ENCODE data around the gene AEBP1.

Gene AEBP1

DNA sequence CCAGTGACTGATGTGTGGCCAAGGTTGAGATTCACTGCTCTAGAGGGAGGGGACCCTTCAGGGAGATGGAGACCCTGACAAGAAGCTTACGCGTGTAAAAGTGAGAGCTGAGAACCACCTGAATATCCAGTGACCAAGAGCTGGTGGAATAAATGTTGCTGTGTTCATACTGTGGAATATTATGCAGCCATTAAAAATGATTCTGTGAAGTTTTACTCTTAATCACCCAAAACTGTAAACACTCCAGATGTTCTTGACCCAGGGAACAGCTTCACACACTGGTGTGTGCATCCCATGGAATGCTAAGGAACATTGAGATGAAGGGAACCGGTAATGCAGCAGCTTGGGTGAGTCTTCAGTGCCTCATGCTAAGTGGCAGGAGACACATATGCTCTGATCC, 17.5 kb upstream of the AEBP1 start:
- no peak for FAIRE-seq

DNA sequence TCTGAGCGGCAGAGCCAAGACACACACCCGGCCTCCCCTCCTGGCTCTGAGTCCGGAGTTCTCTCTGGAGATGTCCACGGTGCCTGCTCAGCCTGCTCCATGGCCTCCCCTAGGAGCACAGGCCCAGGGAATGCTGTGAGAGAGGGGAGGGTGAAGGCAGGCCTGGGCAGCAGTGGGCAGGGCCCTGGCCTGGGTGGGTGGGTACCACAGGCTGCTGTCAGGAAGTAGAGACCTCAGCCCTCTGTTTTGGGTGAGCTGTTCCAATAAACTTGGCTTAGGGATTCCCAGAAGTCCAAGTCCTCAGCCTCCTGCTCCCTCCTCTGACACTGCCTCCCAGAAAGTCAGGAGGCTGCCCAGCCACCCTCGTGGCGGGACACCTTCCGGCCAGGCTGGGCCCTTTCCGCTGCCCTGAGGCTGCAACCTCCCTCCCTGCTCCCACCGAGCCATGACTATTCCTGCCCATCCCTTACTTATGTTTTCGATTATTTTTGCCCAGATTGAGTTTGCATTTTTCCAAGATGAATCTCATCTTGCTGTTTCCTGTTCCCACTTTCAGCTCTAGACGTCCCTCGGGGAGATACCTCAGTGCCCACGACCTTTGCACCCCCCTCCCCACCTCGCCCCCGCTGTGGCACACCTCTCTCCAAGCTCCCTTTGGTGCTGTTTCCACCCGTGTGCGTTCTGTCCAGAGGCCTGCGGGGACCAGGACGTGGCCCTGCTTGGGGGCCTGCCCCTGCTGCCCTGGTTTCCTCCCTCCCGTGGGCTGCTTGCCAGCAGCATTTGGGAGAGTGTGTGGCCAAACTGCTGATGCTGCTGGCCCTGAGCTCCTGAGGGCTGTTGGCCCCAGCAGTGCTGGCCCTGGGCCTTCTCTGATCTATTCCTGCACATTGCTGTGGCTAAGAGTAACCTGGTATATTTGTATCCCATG, 16.0 kb upstream of the AEBP1 start:
- no peak for FAIRE-seq

DNA sequence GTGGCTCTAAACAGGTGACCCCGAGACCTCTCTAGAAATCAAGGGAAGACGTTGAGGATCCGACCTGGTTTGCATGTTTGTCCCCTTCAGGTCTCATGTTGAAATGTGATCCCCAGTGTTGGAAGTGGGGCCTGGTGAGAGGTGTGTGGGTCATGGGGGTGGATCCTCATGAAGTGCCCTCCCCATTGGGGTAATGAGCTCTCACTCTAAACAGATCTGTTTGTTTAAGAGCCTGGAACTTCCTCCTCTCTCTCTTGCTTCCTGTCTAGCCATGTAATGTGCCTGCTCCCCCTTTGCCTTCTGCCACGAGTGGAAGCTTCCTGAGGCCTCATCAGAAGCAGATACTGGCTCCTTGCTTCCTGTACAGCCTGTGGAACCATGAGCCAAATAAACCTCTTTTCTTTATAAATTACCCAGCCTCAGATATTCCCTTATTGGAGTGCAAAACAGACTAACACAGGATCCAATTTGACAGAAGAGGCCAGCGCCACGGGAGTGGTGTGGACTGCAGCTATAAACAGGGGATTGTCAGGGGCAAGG, 11.0 kb upstream of the AEBP1 start:
- no peak for FAIRE-seq

DNA sequence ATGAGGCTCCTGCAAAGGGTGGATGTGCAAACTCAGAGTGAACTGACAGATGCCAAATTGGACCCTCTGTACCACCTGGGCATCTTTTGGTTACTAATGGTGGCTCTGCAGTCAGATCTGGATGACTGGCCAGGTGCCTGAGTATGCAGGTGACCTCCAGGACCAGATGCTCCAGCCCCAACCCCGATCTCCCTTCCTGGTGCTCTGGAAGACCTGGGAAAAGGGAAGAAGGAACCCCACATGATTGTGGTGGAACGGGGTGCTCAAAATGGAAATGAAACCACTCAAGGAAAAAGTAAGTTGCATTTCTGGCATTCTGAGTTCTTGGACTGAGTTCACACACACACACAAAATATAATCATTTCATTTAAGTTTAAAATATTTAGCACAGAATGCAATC, 9.8 kb upstream of the AEBP1 start:
- FAIRE-seq = no peak

DNA sequence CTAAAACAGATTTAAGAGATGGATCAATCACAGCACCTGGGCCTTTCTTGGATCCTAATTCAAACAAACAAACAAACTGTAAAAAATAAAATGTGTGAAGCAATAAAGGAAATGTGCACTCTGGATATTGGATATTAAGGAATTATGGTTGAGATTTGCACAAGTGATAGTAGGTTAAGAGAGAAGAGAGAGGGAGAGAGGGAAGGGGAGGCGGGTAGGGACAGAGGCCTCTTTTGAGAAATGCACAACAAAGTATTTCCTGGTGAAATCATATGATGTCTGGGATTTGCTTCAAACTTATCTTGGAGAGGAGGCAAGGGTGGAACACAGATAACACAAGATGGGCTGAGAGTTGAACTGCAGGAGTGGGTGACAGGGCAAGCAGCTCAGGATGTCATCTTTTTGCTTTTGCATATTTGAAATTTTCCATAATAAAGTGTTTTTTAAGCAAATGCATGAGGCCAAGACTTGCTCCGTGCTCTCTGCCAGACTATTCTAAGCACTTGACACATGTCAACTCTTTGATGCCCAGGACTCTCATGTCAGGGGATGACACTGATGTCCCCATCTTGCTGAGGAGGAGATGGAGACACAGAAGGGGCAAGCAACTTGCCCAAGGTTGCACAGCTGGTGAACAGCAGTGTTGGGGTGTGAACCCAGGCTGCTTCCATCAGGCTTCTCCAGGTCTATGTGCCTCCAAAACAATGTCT, 9.1 kb upstream of the AEBP1 start:
- FAIRE-seq = no peak

DNA sequence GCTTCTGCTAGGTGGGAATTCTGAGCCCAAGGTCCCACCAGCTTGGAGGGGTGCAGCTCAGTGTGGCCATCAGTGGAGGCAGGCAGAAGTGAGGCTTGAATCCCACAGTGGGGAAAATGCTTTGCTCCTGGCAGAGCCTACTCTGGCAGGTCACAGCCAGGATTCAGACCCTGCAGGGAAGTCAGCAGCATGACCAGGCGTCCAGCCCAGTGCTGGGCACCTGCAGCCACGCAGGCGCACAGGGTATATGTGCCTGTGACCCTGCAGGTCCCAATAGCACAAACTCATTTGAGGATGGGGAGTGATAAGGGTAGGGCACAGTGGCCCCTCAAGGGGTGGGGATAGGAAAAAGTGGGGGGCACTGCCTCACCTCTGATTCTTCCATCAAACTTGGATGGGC, 8.4 kb upstream of the AEBP1 start:
- FAIRE-seq = no peak

DNA sequence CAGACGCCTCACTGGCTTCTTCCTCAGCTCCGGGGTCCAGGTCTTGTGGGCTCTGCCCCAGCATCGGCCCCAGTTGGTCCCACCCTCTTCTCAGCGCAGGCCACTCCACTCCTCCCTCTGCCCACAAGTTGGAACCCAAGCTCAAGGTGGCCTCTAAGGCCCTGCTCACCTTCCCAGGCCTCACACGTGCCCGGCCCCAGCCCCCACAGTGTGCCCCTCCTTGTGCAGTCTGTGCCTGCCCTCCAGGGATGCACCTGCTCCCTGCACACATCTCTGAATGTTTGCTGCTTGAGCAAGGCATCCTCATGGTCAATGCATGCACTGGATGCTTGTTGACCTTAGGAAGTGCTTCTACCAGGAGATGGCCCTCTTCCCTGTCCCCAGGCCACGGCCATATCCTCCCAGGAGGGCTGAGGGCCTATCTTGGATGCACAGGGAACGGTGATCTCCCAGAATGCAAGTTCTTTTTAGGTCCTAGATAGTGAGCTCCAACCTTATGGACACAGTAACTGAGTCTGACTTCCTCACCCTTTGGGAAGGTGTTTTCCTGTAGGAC, 7.7 kb upstream of the AEBP1 start:
- no peak for FAIRE-seq

DNA sequence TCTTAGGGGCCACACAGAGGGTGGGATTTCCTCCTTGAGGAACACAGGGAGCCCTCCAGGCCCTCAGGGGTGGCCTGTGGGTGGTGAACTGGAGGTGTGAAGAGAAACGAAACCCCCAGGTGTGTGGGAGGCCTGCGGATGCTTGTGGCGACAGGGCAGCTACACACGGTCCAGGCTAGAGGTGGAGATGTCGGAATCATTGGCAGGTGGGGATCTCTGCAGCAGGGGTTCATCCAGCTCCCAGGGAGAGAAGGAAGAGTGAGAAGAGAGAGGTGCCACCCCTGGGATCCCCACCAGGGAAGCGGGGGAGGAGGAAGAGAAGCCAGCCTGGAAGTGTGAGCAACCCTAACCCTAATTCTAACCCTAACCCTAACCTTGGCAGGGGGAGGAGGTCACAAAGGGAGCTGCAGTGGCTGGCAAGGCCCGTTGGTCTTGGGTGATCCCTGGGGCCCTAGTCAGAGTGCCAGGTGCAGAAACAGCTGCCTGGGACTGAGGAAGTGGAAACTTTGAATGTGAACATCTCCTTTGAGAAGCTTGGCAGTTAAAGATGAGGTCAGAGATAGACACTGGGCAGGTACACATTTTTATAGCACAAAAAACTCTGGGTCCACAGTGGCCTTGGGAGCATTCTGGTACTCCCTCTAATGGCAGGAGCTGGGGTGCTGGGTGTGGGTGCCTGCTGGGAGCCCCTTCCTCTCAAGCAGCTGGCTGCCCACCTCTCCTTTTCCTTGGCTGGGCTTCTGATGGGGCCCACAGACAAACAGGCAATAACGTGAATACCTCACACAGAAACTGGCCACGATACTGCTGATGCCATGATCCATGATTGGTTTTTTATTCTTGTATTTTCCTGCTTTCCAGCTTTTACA, 6.8 kb upstream of the AEBP1 start:
- FAIRE-seq = no peak

DNA sequence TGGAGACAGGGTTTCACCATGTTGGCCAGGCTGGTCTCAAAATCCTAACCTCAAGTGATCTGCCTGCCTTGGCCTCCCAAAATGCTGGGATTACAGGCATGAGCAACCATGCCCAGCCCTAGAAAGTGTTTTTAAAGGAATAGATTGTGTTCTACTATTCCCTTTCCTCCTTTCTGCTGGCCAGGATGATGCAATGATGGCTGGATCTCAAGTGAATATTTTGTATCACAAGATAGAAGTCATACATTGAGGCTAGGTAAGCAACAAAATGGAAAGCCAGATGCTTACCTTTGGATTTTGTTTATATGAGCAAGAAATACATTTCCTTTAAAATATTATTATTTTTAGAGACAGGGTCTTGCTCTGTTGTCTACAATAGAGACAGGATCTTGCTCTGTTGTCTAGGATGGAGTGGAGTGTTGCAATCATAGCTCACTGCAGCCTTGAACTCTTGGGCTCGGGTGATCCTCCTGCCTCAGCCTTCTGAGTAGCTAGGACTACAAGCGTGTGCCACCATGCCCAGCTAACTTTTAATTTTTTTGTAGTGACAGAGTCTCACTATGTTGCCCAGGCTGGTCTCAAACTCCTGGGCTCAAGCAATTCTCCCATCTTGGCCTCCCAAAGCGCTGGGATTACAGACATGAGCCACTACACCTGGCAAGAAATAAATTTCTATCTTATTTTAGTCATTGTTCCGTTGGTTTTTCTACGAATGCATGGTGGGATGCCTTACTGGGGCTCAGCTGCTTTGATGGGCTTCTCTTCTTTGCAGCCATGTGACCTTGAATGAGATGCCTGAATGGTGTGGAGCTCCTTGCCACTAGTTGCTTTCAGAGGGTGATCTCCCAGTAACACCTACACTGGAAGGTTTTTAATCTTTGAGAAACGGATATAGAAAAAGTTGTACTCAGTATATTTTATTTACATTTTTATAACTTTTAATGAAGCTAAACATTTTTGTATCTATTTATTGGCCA, 5.8 kb upstream of the AEBP1 start:
- FAIRE-seq = no peak

DNA sequence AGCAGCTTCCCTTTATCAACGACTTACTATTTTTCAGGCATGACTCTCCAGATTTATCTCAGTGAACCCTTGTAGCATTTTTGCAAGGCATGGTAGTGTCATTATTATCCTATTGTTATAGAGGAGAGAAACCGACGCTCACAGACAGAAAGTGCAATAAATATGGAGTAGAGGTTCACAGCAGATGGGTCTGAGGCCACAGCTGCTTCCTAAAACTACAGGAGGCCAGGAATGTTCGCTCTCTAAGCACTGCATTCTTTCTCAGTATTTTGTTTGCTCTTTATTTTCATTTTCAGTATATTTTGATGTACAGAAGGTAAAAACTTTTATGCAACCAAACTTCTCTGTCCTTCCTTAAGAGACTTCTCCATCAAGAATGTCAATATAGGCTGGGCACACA, 4.5 kb upstream of the AEBP1 start:
- no peak for FAIRE-seq

DNA sequence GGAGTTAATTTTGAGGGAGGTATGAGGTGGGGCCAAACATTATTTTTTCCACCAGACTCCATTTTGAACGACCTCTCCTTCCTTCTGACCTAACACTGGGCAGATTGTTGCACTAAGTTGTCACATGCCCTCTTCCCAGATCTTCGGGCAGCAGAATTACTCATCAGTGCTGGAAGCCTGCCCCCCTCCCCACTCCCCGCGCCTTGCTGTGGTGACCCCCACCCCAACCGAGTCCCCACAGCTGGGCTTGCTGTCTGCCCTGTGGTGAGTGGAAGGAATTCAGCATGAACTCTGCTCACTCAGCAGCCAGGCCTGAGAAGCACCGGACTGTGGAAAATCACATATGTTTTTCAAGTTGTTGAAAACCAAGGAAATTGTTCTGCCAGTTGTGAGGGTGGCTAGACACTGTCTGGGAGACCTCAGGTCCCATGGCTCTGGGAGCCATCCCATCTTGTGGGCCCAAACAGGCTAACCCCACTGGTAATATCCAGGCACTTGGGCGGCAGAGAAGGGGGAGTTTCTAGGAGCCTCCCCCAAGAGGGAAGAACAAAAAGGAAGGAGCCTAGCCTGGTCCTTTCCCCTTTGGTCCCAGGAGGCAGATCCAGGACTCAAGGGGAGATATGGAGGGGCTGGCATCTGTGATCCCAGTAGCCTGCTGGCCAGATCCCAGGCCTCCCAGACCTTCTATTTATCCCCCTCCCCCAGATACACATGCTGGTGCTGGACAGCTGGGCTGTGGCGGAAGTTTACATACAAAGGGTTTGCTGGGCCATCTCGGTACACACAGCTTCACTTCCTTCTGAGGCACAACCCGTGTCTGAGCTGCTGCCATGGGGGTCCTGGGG, 3.5 kb upstream of the AEBP1 start:
- no peak for FAIRE-seq

DNA sequence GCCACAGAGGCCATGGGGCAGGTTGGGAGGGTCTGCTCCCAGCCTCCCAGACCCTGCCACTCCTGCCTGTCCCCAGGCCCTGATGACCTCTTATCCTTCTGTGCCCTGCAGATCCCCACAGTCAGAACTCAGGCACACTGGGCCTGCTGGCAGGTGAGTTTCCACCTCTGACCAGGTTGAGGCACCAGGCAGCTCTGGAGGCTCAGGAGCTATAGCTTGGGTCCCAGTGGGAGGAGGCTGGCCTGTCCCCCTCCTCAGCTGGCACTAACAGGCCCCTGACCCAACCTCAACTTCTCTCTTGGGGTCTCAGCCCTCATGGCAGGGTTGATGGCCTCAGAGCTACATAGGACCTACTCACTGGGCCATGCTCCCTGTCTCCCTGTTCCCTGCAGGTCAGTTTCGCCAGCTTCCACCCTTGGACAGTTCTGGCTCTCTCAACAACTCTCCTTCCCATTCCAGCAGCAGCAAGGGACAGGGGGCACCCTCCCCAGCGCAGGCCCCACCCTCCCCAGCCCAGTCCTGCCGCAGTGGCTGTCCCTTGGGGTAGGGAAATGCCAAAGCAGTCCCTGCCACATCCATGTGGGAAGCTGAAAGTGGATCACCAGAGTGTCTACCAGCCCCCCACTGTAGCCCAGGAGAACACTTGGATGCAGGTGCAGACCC, 2.7 kb upstream of the AEBP1 start:
- FAIRE-seq = no peak

DNA sequence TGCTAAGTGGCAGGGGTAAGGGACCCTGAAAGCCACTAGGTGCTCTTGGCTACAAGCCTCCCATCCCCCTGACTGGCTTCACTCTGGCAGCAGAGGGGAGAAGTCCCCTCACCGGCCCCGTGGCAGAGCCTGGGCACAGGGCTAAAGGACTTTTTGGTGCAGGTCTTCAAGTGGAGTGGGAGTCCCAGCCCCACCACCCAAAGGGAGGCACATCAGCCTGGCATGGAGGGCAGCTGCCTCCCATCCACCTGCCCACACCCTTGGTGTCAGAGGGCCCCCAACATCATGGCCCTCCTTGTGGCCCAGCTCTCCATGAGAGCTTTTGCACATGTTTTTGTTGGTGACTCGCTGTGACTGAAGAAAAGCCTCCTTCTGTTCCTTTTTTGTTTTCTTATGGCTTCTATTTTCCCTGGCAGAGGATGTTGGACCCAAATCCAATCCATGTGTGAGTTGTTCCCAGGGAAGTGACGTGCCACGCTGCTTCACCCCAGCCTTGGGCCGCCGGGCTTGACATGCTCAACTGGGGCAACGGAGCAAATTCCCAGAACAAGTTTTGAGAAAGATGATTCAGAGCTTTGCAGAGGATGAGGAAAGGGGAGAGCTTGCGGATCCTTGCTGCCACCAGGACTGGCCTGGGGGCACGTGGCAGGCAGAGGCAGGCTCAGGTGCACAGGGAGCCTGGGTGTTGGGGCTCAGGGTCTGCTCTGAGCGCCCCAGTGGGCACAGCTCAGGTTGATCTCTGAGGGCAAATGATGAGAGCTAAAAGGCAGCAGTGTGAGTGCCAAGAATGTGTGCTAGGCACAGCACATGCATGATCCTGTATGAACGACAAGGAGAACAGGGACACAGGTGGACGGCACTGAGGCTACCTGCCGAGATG, 1.9 kb upstream of the AEBP1 start:
- FAIRE-seq = no peak

DNA sequence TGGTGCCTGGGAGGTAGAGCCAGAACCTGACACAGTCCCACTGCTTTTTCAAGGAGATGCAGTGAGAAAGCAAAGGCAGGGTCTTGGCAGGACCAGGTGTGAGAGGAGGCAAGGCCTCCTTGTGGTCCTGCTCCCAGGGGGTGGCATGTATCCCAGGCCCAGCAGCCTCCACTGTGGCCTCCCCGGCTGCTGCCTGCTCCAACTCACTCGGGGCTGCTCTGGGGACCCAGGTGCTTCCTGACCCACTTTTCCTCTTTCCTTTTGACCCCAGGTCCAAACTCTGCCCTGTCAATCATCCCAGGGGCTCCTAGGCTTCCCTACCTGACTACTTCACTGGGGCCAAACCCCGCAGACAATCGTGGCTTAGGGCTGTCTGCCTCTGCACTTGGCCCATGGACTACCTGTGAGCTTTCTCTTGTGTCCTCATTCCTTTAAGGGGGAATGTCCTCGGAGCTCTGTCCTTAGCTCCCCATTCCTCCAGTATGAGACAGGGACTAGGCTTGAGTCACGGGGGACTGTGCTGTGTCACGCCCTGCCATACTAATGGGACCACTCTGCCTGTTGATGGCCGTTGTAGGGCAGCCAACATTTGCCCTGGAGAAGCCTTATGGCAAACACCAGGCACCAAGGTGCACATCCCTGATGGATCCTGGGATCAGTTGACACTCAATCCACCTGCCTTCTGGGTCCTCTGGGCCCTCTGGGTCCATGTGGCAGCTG, 1.1 kb upstream of the AEBP1 start:
- no peak for FAIRE-seq

DNA sequence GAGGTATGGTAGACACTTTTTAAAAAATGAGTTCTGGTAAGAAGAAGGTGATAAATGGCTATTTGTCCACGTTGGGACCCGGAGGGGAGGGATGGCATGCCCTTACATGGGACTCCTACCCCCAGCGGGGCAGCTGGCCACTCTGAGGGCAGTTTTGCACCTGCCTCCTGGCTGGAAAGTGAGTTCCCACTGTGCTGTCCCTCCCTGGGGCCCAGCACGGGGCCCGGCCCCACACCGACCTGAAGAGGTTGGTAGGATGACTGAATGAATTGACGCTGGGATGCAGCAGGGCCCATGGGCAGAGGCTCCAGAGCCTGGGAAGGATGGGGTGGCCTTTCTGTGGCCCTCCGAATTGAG, 601 bp upstream of the AEBP1 start:
- no peak for FAIRE-seq

DNA sequence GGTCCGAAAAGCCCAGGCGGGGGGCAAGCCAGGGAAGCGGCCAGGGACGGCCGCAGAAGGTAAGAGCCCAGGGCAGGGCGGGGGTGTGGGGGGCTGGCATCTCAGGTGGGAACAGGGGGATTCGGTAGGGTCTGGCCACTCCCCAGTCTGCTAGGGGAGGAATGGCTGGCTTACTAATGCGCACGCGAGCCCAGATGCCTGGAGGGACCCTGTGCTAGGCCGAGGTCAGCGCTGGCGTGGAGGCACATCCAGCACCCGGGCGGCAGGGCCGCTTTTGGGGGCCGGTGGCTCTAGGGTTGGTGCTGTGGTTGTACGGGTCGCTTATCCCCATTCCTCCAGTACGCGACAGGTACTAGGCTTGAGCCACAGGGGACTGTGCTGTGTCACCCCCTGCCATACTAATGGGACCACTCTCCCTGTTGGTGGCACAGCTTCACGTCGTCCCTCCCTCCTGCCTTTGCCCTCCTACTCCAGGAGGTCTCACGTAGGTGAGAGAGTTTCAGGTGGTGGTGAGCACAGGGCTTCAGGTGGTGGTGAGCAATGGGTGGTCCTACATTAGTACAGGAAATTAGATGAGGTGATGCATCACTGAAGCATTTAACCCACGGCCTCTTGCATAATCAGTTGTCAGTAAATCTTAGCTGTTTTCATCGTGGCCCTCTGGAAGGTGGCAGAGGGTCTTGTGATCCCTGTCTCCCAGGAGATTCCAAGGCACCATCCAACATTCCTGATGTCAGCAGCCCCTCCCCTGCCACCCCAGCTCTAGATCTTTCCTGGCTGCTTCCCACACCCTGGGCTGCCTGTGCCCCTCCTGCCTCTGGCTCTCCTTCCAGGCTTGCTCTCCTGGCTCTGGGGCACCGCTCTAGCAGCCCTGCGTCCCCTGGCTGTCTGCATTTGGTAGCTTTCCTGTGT, 971 bp downstream of the AEBP1 start:
- FAIRE-seq = no peak

DNA sequence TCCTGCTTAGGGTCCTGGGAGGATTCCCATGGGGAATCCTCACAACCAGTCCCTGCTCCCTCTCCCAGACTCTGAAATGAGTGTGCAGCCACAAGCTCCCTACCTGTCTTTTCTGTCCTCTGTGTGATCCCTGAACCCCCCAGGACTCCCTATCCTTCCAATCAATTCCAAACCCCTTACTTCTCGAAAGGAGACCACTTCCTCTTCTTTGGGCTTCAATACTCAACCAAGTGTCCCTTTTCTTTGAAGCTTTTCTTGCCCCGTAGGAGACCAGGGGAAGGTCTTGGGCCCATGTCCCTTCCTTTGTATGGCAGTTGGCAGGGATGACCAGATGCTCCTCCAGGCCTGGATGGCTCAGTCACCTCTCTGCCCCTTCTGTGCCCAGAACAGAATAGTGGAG, 1.7 kb downstream of the AEBP1 start:
- FAIRE-seq = no peak

Data from endometrium (tissue), 2 donors.